Stimulated activated CD8-positive, alpha-beta memory T cell treated with anti-CD3 and anti-CD28 coated beads, Interleukin-15, amount 100 ng/mL, for 4 hours (primary cell): ENCODE measurements around the gene EYS.

Source experiments
- DNase-seq, 2 donors: peaks; one replicate each; pipeline ENCODE4 v3.0.0-alpha.2; 2020; ENCODE audit warnings: low read depth in 2 of 2

Gene EYS

DNA sequence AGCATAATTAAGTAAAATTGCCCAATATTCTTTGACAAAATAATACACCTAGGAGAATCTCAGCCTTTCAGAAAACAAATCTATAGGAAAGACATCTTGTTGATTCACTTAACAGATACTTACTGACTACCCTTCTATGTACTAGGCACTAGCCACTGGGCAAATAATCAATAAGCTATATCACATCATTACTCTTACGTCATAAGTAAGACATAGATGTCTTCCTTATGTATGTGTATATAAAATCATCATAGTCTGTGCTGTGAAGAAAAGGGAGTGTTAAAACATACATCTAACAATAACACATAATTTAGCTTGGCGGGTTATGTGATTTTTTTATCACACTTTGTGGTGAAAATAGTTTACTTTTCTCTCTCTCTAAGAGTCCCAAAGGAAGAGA is 733.9 kb downstream of the EYS start:
- DNase-seq, result no peak

DNA sequence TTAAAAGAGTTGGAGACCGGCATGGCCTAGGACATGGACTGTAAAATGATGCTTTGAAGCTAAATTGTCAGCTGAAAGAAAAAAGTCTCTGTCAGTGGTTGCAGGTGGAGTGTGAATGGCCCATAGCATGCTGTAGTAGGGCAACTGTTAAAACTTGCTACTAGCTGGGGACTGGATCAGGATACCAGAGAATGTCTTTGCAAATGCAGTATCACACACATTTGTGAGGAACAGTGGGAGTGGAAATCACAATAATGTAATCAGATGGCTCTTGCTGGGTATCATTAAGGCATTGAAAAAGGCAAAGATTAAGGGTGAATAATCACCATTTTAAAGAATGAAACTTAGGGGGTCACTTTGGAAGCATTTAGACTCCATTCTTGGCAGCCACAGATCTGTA is 737.9 kb downstream of the EYS start:
- no peak for DNase-seq

DNA sequence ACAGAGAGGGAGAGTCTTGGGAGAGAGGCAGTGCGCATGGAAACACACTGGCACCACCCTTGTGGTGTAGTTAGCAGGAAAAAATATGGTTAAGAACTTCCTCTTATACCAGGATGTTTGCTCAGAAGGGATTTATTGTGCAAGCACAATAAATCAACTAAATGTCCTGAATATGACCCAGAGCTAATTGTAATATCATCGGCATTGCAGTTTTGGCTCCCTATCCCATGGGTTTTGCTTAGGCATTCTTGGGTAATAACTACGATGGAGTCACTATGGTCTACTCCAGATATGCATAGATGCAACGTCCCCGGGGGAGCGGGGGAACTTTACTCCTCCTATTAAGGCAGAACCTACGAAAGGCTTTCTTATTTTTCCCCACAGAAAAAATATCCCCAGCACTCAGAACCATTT is 751.6 kb downstream of the EYS start:
- no peak for DNase-seq

DNA sequence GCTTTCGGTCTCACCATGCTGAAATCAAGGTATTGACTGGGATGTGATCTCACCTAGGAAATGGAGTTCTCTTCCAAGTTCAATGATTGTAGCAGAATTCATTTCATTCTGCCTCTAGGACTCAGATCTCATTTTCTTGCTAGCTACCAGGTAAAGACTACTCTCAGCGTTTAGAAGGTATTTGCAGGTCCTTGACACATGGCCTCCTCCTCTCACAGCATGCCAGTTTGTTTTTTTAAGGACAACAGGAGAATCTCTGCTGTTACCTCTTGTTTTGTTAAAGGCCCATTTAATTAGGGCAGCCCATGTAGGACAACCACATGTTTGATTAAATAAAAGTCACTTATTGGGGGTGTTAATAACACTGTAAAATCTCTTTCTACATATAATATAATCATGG is 757.8 kb downstream of the EYS start:
- no peak for DNase-seq

DNA sequence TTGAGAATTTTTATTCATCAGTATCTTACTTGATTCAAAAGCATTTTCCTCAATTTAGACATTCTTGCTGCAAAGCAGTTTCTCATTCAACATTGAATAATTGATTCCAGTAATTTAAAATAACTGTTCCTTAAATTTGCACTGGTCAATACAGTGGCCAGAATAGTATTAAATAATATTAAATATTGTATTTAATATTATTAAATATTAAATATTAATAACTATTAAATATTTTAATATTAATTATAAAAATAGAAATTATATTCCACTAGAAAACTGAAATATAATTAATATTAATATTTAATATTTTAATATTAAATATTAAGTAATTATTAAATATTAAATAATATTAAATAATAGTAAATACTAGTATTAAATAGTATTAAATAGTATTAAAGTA is 758.8 kb downstream of the EYS start:
- no peak for DNase-seq

GRCh38 chr6:64945450-64945849 is 761.6 kb downstream of the EYS start:
- DNase-seq, result no peak

- no peak for DNase-seq
Measured at GRCh38 chr6:64932486-64932885, 774.5 kb downstream of the EYS start.

DNA sequence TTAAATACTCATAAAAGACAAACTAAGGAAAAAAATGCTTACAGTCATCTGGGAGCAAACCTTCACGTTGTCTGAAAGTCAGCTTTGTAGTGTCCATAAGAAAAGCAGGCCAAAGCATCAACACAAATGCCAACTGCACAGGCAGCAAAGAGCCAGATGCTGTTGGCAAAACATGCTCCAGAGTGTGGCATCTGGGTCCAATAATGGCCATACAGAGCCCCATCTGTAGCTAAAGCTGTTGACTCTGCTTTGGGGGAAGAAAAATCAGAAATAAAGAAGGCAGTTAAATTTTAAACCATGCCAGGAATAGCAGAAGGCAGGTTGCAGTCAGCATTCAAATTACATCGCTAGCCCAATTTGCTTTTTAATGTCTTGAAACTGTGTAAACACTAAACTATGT is 776.3 kb downstream of the EYS start:
- no peak for DNase-seq

DNA sequence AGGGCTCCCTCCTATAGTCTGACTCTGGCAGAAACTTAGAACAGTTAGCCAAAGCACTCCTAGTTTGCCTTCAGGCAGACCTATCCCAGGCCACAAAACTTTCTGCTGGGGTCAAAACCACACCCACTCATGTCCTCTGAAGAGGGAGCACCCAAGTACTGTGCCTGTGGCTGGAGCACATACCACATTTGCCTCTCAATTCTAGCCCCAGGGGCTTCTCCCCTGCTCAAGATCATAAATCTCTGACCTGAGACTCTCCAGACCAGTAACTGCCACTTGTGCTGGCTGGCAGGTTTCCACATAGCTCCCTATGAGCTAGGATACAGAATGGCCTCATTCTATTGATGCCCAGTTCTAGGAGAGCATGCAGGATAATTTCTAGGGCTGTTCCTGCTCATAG is 781.0 kb downstream of the EYS start:
- no peak for DNase-seq

DNA sequence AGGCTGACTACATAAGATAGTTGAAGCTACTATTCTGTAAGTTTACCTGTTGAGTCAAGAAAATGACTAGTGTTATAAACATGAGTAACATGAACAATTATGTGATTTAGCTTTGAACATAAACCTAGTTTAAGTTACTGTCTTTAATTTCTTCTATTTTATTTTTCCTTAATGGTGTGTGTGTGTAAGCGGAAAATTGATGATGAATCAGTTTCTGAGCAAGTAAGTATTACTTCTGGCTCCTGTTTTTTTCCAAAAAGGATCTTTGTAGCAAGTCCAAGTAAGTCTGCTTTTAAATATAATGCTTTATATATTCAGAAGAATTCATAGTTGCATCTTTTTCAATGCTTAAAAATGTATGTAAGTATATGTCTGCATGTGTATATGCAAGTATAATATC is 786.8 kb downstream of the EYS start:
- no peak for DNase-seq

- DNase-seq, result no peak
Measured at GRCh38 chr6:64914124-64914523, 792.9 kb downstream of the EYS start.

GRCh38 chr6:64912966-64913365 is 794.1 kb downstream of the EYS start:
- DNase-seq, result no peak

DNA sequence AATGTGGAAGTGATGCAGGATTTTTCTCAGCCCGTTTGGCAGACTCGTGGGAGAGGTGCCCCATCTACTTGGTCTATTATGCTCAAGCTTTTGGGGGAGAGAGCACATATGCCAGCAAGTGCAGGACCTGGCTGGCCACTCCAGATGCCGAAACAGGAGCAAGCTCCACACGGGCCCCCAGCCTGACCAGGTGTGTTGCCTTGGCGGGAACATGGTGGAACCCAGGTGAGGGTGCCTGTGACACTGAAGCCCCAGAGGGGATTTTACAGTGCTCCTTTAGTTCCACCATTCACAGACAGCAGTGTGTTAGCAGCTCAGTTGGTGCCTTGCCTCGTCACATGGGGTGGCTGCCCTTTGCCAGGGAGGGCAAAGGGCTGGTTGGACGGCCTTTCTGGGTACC is 798.9 kb downstream of the EYS start:
- no peak for DNase-seq

DNA sequence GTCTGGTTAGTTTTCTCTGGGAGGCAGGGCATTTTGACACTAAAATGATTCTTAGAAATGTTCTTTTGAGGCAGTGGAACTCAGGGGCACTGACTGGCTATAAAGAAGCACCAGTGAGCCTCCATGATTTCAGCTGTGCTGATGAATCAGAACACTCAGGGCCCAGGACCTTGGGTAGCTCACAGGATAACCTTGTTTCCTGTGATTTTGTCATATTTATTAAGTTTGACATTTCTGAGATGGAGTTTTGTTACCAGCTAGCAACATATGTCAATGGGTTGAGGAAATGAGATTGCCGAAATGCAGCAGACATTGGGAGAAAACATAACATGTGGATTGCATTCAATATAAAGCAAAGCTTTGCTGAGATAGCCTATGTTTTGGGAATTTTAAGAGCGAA is 802.4 kb downstream of the EYS start:
- no peak for DNase-seq

DNA sequence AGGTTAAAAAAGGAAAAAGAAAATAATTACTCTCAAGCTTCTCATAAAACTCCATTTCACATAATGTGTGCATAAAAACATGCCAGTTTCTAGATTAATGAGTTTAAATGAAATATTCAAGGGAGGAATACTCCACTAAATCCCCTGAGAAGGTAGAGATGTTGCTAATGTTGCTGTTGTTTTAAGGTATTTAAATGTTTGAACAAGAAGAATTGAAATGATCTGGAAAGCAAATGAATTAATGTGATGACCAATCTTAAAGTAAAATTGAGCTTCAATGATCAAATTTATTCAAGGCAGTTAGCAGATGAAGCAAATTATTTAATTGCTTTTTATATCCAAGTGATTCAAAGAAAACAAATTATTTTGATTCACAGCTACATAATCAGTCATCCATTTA is 804.4 kb downstream of the EYS start:
- DNase-seq, result no peak

- no peak for DNase-seq
Measured at GRCh38 chr6:64896939-64897338, 810.1 kb downstream of the EYS start.

DNA sequence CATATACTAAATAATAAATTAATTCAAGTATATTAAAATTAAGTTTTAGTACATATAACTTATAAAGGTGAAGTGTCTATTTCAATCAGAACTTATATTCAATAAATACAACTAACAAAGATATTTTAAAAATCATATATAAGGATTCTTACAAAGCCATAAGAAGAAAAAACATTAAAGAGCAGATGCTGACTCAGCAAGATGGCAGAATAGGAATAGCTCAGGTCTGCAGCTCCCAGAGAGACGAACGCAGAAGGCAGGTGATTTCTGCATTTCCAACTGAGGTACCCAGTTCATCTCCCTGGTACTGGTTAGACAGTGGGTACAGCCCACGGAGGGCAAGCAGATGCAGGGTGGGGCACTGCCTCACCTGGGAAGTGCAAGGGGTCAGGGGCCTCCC is 811.1 kb downstream of the EYS start:
- DNase-seq, result no peak

- DNase-seq, result no peak
Measured at GRCh38 chr6:64890609-64891008, 816.4 kb downstream of the EYS start.

DNA sequence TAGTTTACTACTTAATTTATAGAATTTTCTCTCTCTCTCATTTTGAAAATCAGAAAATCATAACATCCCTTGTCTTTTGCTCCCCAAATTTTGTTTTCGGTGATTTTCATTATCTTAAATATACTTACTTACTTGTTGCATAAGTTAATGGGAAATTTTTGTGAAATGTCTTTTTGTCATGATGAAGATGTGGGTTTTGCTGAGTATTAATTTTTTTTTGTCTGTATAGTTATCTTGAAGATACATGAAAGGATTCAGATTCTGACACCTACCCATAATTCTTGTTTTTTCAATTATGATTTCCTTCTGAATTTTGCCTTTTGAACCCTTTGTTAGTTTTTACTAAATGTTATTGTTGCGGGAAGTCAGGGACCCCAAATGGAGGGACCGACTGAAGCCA is 817.9 kb downstream of the EYS start:
- no peak for DNase-seq

GRCh38 chr6:64874776-64875175 is 832.2 kb downstream of the EYS start:
- DNase-seq, result no peak

GRCh38 chr6:64872633-64873032 is 834.4 kb downstream of the EYS start:
- DNase-seq, result no peak

DNA sequence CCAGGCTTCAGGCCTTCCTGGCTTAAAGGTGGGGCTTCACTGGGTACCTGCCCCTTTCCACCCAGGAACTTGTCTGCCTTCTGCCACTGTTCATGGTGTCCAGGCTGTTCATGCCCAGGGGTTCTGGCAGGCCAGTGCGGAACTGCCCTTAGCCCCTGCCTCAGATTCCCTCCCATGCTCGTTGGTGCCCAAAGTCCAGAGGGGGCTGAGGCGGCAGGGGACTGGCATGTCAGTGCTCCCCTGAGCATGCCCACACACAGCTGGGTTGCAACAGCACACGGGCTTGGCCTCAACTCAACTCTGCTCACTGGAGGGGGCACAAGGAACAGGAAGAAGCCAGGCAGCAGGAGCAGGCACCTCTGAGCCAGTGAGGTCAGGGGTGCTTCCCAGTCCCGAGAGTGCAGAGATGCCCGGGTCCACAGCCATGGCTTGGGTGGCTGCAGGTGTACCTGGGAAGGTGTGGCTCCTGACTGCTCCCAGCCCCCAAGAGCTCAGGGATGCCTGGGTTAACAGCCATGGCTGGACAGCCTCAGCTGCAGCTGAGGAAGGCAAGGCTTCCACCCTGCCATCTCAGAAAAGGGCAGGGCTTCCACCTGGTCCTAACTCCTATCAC is 845.9 kb downstream of the EYS start:
- no peak for DNase-seq

- DNase-seq, result no peak
Measured at GRCh38 chr6:64860203-64860602, 846.8 kb downstream of the EYS start.

DNA sequence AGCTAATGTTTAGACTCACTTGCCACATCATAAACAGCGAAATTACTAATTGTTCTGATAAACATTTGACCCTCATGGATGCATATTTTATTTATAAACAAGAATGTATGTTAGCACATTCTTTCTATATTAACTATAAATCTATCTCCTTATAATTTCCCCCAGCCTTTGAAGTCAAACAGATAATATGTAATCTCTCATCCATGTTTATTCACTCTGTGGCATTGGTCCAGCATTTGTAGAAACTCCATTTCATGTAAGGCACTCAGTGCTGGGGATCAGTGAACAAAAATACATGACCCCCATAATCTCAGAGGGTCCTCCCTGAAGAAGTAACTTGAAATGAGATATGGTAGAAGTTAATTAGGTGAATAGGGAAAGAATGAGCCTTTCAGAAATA is 856.9 kb downstream of the EYS start:
- DNase-seq, result no peak

GRCh38 chr6:64848467-64848866 is 858.6 kb downstream of the EYS start:
- DNase-seq, result no peak
